Neutrophil (primary cell): ENCODE results near the gene PCNP.
"Not testable (repeated sequence)": the region's sequence is repeated elsewhere in the genome, so short reads cannot be mapped to it uniquely, and the experiment has no call there.

Experiments
- H3K27ac ChIP-seq: fragments of 200-600 bp; sonication (generic); 2 replicates; pipeline ENCODE4 v1.5.1; 2016; ENCODE audit warnings: mild to moderate bottlenecking, moderate library complexity
- H3K27me3 ChIP-seq: fragments of 200-600 bp; sonication (generic); 2 replicates; pipeline ENCODE4 v1.6.0; 2016; ENCODE audit warnings: mild to moderate bottlenecking
- H3K36me3 ChIP-seq: fragments of 200-600 bp; sonication (generic); 2 replicates; pipeline ENCODE4 v1.5.1; 2017
- H3K4me1 ChIP-seq, 2 experiments: fragments of 200-600 bp in 1 of 2; sonication (generic) in 1 of 2; 1 replicate in 1 of 2; 2 replicates in 1 of 2; pipeline versions ENCODE4 v1.5.1 to v1.6.1; 2013 to 2016; ENCODE audit warnings: low read depth in 1 of 2, low read length in 1 of 2, mild to moderate bottlenecking in 1 of 2, moderate library complexity in 1 of 2; ENCODE audit not compliant: control insufficient read depth in 1 of 2, insufficient read depth in 1 of 2
- H3K4me3 ChIP-seq, 2 experiments: fragments of 200-600 bp in 1 of 2; sonication (generic) in 1 of 2; 1 replicate in 1 of 2; 2 replicates in 1 of 2; pipeline ENCODE4 v1.5.1; 2013 to 2016; ENCODE audit warnings: low read depth in 1 of 2, low read length in 1 of 2, mild to moderate bottlenecking in 1 of 2, moderate library complexity in 1 of 2
- H3K9me3 ChIP-seq: fragments of 200-600 bp; sonication (generic); 2 replicates; pipeline ENCODE4 v1.5.1; 2016
- CTCF ChIP-seq: fragments of 200-600 bp; sonication (generic); IDR thresholded peaks from 2 replicates; pipeline ENCODE4 v1.5.1; 2016; ENCODE audit warnings: antibody characterized with exemption

Gene PCNP

GRCh38 chr3:101531473-101532086 lies 42.4 kb upstream of the PCNP start:
- no peak for TF ChIP-seq CTCF
- no peak overlapping the region for H3K27ac ChIP-seq
- no peak overlapping the region for H3K4me3 ChIP-seq

GRCh38 chr3:101532783-101533602 lies 41.0 kb upstream of the PCNP start:
- no peaks in the 10 kb centered on the region for H3K4me1 ChIP-seq
- H3K36me3 ChIP-seq = no peaks in the 10 kb centered on the region
- no peaks in the 10 kb centered on the region for H3K9me3 ChIP-seq
- H3K4me3 ChIP-seq = no peak overlapping the region
- H3K27me3 ChIP-seq = no peaks in the 10 kb centered on the region
- no peak for TF ChIP-seq CTCF
- H3K27ac ChIP-seq = no peak overlapping the region

More at GRCh38 chr3:101531473-101532086, 42.4 kb upstream of the PCNP start:
- Histone ChIP-seq H3K9me3 (no peaks in the 10 kb centered on the region), H3K4me1 (no peaks in the 10 kb centered on the region), H3K27me3 (no peaks in the 10 kb centered on the region), H3K36me3 (no peaks in the 10 kb centered on the region)

GRCh38 chr3:101533603-101533968 lies 40.4 kb upstream of the PCNP start:
- Histone ChIP-seq H3K4me1 (no peaks in the 10 kb centered on the region), H3K9me3 (no peaks in the 10 kb centered on the region), H3K4me3 (no peak overlapping the region), H3K36me3 (no peaks in the 10 kb centered on the region), H3K27me3 (no peaks in the 10 kb centered on the region), H3K27ac (no peak overlapping the region)
- no peak for TF ChIP-seq CTCF

GRCh38 chr3:101535221-101535620 lies 38.8 kb upstream of the PCNP start:
- no peaks in the 10 kb centered on the region for H3K9me3 ChIP-seq
- H3K36me3 ChIP-seq = no peaks in the 10 kb centered on the region
- H3K4me1 ChIP-seq = no peaks in the 10 kb centered on the region
- TF ChIP-seq CTCF = no peak
- H3K27me3 ChIP-seq = no peaks in the 10 kb centered on the region
- H3K27ac ChIP-seq = no peak overlapping the region
- H3K4me3 ChIP-seq = no peak overlapping the region

GRCh38 chr3:101536266-101536665 lies 37.7 kb upstream of the PCNP start:
- Histone ChIP-seq H3K27ac (no peak overlapping the region), H3K27me3 (no peaks in the 10 kb centered on the region), H3K9me3 (no peaks in the 10 kb centered on the region), H3K4me3 (no peak overlapping the region), H3K4me1 (no peaks in the 10 kb centered on the region), H3K36me3 (no peaks in the 10 kb centered on the region)
- no peak for TF ChIP-seq CTCF

GRCh38 chr3:101536955-101537354 lies 37.0 kb upstream of the PCNP start:
- H3K27me3 ChIP-seq, H3K4me3 ChIP-seq, H3K4me1 ChIP-seq, H3K27ac ChIP-seq, H3K36me3 ChIP-seq, H3K9me3 ChIP-seq: not testable (repeated sequence)
